ENCODE data around the gene KHDC4.

The KHDC4 gene

GRCh38 chr1:155966135-155966534, 31.9 kb upstream of the KHDC4 start:
- CTCF ChIA-PET, result interaction anchor here (0.6 to 2.6 kb wide), 11 partner anchors 12 to 100 kb away, joined by 3 to 13 read pairs (median 4); partner anchors contain the start of gene ARHGEF2
- POLR2A ChIA-PET, result interaction anchor here (1.0 kb wide), 1 partner anchor 17 kb away, joined by 3 read pairs; no protein-coding TSS in a partner anchor
- peaks cover 28 to 78% of the 10 kb centered on the region in 2 experiments for H3K36me3 ChIP-seq (ENCODE audit: control insufficient read depth in 2 of 2, insufficient read depth in 1 of 2, low read length in 2 of 2)
- H3K4me1 ChIP-seq (ENCODE audit: control insufficient read depth, insufficient read depth, low read length), result no peaks in the 10 kb centered on the region; the same call in 1 of the 2 replicates
- H3K9me3 ChIP-seq (ENCODE audit: control insufficient read depth, insufficient read depth, low read depth, low read length), result no peaks in the 10 kb centered on the region
- TF ChIP-seq CTCF (tag by site-specific recombination; IDR thresholded peaks at IDR 0.05) (peak; percentile 19; the same call in 1 of the 2 replicates), TRIM28 (IDR thresholded peaks at IDR 0.05; ENCODE audit: borderline replicate concordance, low read length) (no peak)
- no peak overlapping the region for H3K4me3 ChIP-seq (ENCODE audit: low read depth, low read length)
- H3K27ac ChIP-seq (ENCODE audit: extremely low read depth, low read depth, low read length), result no peak overlapping the region

- POLR2A ChIA-PET, result no interaction called here
- TF ChIP-seq ZNF830 (tag by site-specific recombination; IDR thresholded peaks at IDR 0.05; ENCODE audit: low read depth) (no peak), ZNF26 (tag by site-specific recombination; IDR thresholded peaks at IDR 0.05) (no peak), ZNF792 (tag by site-specific recombination; IDR thresholded peaks at IDR 0.05) (no peak), ZNF426 (tag by site-specific recombination; IDR thresholded peaks at IDR 0.05) (no peak), BCL11A (tag by site-specific recombination; IDR thresholded peaks at IDR 0.05; ENCODE audit: low read depth) (no peak), ZNF404 (tag by site-specific recombination; IDR thresholded peaks at IDR 0.05) (no peak), YY1 (tag by site-specific recombination; IDR thresholded peaks at IDR 0.05) (no peak), ZNF449 (tag by site-specific recombination; IDR thresholded peaks at IDR 0.05) (no peak), ZNF16 (tag by site-specific recombination; IDR thresholded peaks at IDR 0.05; ENCODE audit: low read depth) (no peak), SCRT1 (tag by site-specific recombination; IDR thresholded peaks at IDR 0.05; ENCODE audit: borderline replicate concordance) (no peak), FEZF1 (tag by site-specific recombination; IDR thresholded peaks at IDR 0.05) (no peak), PRDM2 (tag by site-specific recombination; IDR thresholded peaks at IDR 0.05; ENCODE audit: borderline replicate concordance) (no peak), PRDM4 (tag by site-specific recombination; IDR thresholded peaks at IDR 0.05) (no peak), ZNF362 (tag by site-specific recombination; IDR thresholded peaks at IDR 0.05) (no peak), SETDB1 (IDR thresholded peaks at IDR 0.05; ENCODE audit: insufficient read length, low read length) (no peak)
- Histone ChIP-seq H3K4me1 (ENCODE audit: control insufficient read depth, insufficient read depth, low read length) (no peaks in the 10 kb centered on the region; the same call in 1 of the 2 replicates), H3K9me3 (ENCODE audit: control insufficient read depth, insufficient read depth, low read depth, low read length) (no peaks in the 10 kb centered on the region), H3K27ac (ENCODE audit: extremely low read depth, low read depth, low read length) (no peak overlapping the region), H3K4me3 (ENCODE audit: low read depth, low read length) (no peak overlapping the region), H3K36me3 (ENCODE audit: control insufficient read depth in 2 of 2, insufficient read depth in 1 of 2, low read length in 2 of 2) (peaks cover 47 to 92% of the 10 kb centered on the region in 2 experiments)
- CTCF ChIA-PET, result interaction anchor here (0.7 to 0.9 kb wide), 2 partner anchors 26 to 78 kb away, joined by 3 read pairs; no protein-coding TSS in a partner anchor
Observed at GRCh38 chr1:155964193-155964592, 30.0 kb upstream of the KHDC4 start.

Measured in HEK293 (cell line).